Measurements from ENCODE around the gene CREB5.

Gene CREB5

DNA sequence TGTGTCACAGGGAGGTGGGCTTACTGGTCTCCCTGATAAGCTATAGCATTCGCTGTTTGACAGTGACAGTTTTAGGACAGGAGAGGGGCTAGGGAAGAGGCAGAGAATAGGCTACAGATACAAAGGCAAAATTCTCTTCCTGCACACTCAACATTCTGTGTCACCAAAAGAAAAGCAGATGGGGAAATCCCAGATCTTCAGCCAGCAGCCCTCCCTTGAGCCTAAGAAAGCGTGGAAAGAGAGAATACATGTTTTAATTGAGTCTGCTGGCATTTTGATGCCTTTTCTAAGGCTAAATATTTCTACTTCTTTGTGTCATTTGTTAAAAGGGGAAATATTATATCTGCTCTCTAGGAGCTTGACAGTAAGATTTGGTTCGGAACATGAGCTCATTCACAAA lies 298.8 kb downstream of the CREB5 start:
- peaks cover 8 to 9% of the 10 kb centered on the region in 2 experiments for H3K36me3 ChIP-seq (ENCODE audit: control insufficient read depth in 1 of 2, insufficient read depth in 2 of 2, low read depth in 1 of 2, low read length in 2 of 2)
- H3K27me3 ChIP-seq (ENCODE audit: control insufficient read depth in 1 of 2, insufficient read depth in 1 of 2, low read length in 2 of 2) = no peaks in the 10 kb centered on the region
- WGBS = 98% methylated on average over 2 of the region's 3 CpGs

GRCh38 chr7:28714459-28715120 lies 302.3 kb downstream of the CREB5 start:
- Histone ChIP-seq H3K9ac (ENCODE audit: low read length) (no peak overlapping the region), H3K4me2 (ENCODE audit: low read length, poor library complexity, severe bottlenecking) (no peak overlapping the region), H2BK15ac (ENCODE audit: low read depth, poor library complexity, severe bottlenecking) (no peak overlapping the region), H3K27ac (ENCODE audit: low read length, poor library complexity, severe bottlenecking) (no peak overlapping the region), H2AFZ (ENCODE audit: low read depth, low read length) (no peak overlapping the region), H2BK12ac (ENCODE audit: low read length in 2 of 2) (no peak overlapping the region), H3K79me1 (replicated peaks; ENCODE audit: low read length, poor library complexity, severe bottlenecking) (peaks cover 31% of the 10 kb centered on the region), H4K91ac (ENCODE audit: low read length) (no peak overlapping the region), H3K14ac (ENCODE audit: low read length in 2 of 2) (no peak overlapping the region), H3K23ac (ENCODE audit: low read length in 2 of 2) (no peak overlapping the region), H3K4ac (ENCODE audit: low read depth in 1 of 2, low read length in 2 of 2) (no peak overlapping the region), H2BK5ac (ENCODE audit: low read depth, low read length, poor library complexity, severe bottlenecking) (no peak overlapping the region), H2AK5ac (ENCODE audit: low read length, severe bottlenecking) (no peak overlapping the region), H3K4me3 (ENCODE audit: insufficient read depth in 1 of 2, low read depth in 1 of 2, low read length in 2 of 2) (no peak overlapping the region), H3K18ac (ENCODE audit: low read depth in 1 of 2, low read length in 2 of 2) (no peak overlapping the region), H3K36me3 (ENCODE audit: control insufficient read depth in 1 of 2, insufficient read depth in 2 of 2, low read depth in 1 of 2, low read length in 2 of 2) (peaks cover 18 to 19% of the 10 kb centered on the region in 2 experiments), H4K8ac (ENCODE audit: low read length) (no peak overlapping the region), H3K9me3 (ENCODE audit: control insufficient read depth, low read length) (no peaks in the 10 kb centered on the region), H2BK120ac (ENCODE audit: low read depth, low read length) (no peak overlapping the region), H3K27me3 (ENCODE audit: control insufficient read depth in 1 of 2, insufficient read depth in 1 of 2, low read length in 2 of 2) (no peaks in the 10 kb centered on the region), H3K4me1 (ENCODE audit: control insufficient read depth, insufficient read depth, low read depth, low read length) (peaks cover 1% of the 10 kb centered on the region)
- DNase-seq = no peak
- 87% methylated on average over 4 of the region's 6 CpGs for WGBS

More for the DNA sequence above, 298.8 kb downstream of the CREB5 start:
- H3K4me3 ChIP-seq (ENCODE audit: insufficient read depth in 1 of 2, low read depth in 1 of 2, low read length in 2 of 2) = no peak overlapping the region
- H3K9ac ChIP-seq (ENCODE audit: low read length) = peak overlapping the region; percentile 67
- no peak overlapping the region for H2AFZ ChIP-seq (ENCODE audit: low read depth, low read length)
- no peak overlapping the region for H3K4me2 ChIP-seq (ENCODE audit: low read length, poor library complexity, severe bottlenecking)
- no peak overlapping the region for H3K18ac ChIP-seq (ENCODE audit: low read depth in 1 of 2, low read length in 2 of 2)
- H3K4me1 ChIP-seq (ENCODE audit: control insufficient read depth, insufficient read depth, low read depth, low read length) = peaks cover 5% of the 10 kb centered on the region
- H2BK120ac ChIP-seq (ENCODE audit: low read depth, low read length) = no peak overlapping the region
- no peak overlapping the region for H4K8ac ChIP-seq (ENCODE audit: low read length)
- H3K14ac ChIP-seq (ENCODE audit: low read length in 2 of 2) = no peak overlapping the region
- no peak overlapping the region for H2BK15ac ChIP-seq (ENCODE audit: low read depth, poor library complexity, severe bottlenecking)
- H3K4ac ChIP-seq (ENCODE audit: low read depth in 1 of 2, low read length in 2 of 2) = no peak overlapping the region
- DNase-seq = no peak
- no peak overlapping the region for H2AK5ac ChIP-seq (ENCODE audit: low read length, severe bottlenecking)
- H4K91ac ChIP-seq (ENCODE audit: low read length) = no peak overlapping the region
- H3K79me1 ChIP-seq (replicated peaks; ENCODE audit: low read length, poor library complexity, severe bottlenecking) = peaks cover 13% of the 10 kb centered on the region
- H3K23ac ChIP-seq (ENCODE audit: low read length in 2 of 2) = no peak overlapping the region
- no peak overlapping the region for H2BK12ac ChIP-seq (ENCODE audit: low read length in 2 of 2)
- no peak overlapping the region for H2BK5ac ChIP-seq (ENCODE audit: low read depth, low read length, poor library complexity, severe bottlenecking)
- no peak overlapping the region for H3K27ac ChIP-seq (ENCODE audit: low read length, poor library complexity, severe bottlenecking)
- H3K9me3 ChIP-seq (ENCODE audit: control insufficient read depth, low read length) = no peaks in the 10 kb centered on the region

DNA sequence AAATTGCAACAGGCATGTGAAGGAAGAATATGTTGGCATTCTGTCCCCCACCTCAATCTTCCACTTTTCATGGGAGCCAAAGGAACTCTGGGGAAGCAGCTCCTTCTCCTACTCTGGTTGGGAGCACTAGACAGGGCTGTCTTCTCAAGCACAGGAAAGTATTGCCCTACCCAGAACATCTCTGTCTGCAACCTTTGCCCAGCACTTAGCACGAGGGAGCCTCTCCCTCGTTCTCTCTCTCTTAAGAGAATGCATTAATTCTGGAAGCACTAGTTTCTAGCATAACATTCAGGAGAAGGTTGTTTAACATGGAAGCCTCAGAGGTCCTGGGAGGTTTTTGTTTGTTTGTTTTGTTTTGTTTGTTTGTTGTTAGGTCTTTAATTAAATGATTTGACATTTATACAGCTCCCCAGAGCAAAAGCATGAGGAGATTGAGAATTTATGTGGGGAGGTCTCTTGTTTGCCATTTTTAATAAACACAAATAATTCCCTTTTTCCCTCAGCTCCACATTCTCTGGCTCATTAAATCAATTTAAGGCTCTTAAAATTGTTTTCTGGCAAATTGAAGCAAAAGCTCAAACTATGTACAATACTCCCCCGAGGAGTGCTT lies 305.2 kb downstream of the CREB5 start:
- Histone ChIP-seq H3K4ac (ENCODE audit: low read depth in 1 of 2, low read length in 2 of 2) (no peak overlapping the region), H3K18ac (ENCODE audit: low read depth in 1 of 2, low read length in 2 of 2) (no peak overlapping the region), H3K27me3 (ENCODE audit: control insufficient read depth in 1 of 2, insufficient read depth in 1 of 2, low read length in 2 of 2) (no peaks in the 10 kb centered on the region), H3K4me2 (ENCODE audit: low read length, poor library complexity, severe bottlenecking) (no peak overlapping the region), H3K36me3 (ENCODE audit: control insufficient read depth in 1 of 2, insufficient read depth in 2 of 2, low read depth in 1 of 2, low read length in 2 of 2) (peaks cover 27 to 46% of the 10 kb centered on the region in 2 experiments), H3K23ac (ENCODE audit: low read length in 2 of 2) (no peak overlapping the region), H3K79me1 (replicated peaks; ENCODE audit: low read length, poor library complexity, severe bottlenecking) (peaks cover 48% of the 10 kb centered on the region), H3K4me3 (ENCODE audit: insufficient read depth in 1 of 2, low read depth in 1 of 2, low read length in 2 of 2) (peak overlapping the region in 1 of 2 experiments; percentile 29), H4K8ac (ENCODE audit: low read length) (no peak overlapping the region), H3K9me3 (ENCODE audit: control insufficient read depth, low read length) (no peaks in the 10 kb centered on the region), H2BK5ac (ENCODE audit: low read depth, low read length, poor library complexity, severe bottlenecking) (no peak overlapping the region), H3K27ac (ENCODE audit: low read length, poor library complexity, severe bottlenecking) (no peak overlapping the region), H2AFZ (ENCODE audit: low read depth, low read length) (no peak overlapping the region), H4K91ac (ENCODE audit: low read length) (no peak overlapping the region), H2BK120ac (ENCODE audit: low read depth, low read length) (no peak overlapping the region), H2AK5ac (ENCODE audit: low read length, severe bottlenecking) (no peak overlapping the region), H3K4me1 (ENCODE audit: control insufficient read depth, insufficient read depth, low read depth, low read length) (no peaks in the 10 kb centered on the region), H3K14ac (ENCODE audit: low read length in 2 of 2) (no peak overlapping the region), H3K9ac (ENCODE audit: low read length) (peak overlapping the region; percentile 73), H2BK12ac (ENCODE audit: low read length in 2 of 2) (no peak overlapping the region), H2BK15ac (ENCODE audit: low read depth, poor library complexity, severe bottlenecking) (no peak overlapping the region)
- no peak for DNase-seq
- WGBS = 78% methylated on average over 2 of the region's 3 CpGs

DNA sequence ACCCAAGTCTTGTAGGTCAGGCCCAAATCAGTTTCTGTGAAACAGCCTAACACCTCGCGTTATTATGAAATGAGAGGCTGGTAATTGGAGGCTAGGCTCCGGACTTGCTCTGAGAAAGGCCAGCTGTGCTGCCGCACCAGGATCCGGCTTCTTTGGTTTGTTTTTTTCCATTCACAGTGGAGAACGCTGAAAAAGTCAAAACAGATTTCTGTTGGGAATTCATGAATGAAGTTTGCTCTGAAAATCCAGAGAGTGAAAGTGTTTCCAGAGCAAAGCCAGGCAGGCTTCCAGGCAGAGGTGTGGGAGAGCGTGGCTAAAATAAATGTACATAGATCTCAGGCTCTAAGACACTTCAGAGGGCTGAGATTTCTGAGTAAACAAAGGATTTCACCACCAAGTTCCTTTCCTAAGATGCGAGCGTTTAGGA lies 305.8 kb downstream of the CREB5 start:
- Histone ChIP-seq H2AFZ (ENCODE audit: low read depth, low read length) (no peak overlapping the region), H3K4me3 (ENCODE audit: insufficient read depth in 1 of 2, low read depth in 1 of 2, low read length in 2 of 2) (peak overlapping the region in 1 of 2 experiments; percentile 29), H3K9ac (ENCODE audit: low read length) (peak overlapping the region; percentile 73), H3K4me2 (ENCODE audit: low read length, poor library complexity, severe bottlenecking) (no peak overlapping the region), H4K8ac (ENCODE audit: low read length) (no peak overlapping the region), H3K79me1 (replicated peaks; ENCODE audit: low read length, poor library complexity, severe bottlenecking) (peaks cover 50% of the 10 kb centered on the region), H2BK120ac (ENCODE audit: low read depth, low read length) (no peak overlapping the region), H3K27ac (ENCODE audit: low read length, poor library complexity, severe bottlenecking) (no peak overlapping the region), H3K27me3 (ENCODE audit: control insufficient read depth in 1 of 2, insufficient read depth in 1 of 2, low read length in 2 of 2) (no peaks in the 10 kb centered on the region), H3K14ac (ENCODE audit: low read length in 2 of 2) (no peak overlapping the region), H4K91ac (ENCODE audit: low read length) (no peak overlapping the region), H3K18ac (ENCODE audit: low read depth in 1 of 2, low read length in 2 of 2) (peak overlapping the region in 1 of 2 experiments; percentile 40), H3K23ac (ENCODE audit: low read length in 2 of 2) (no peak overlapping the region), H2AK5ac (ENCODE audit: low read length, severe bottlenecking) (peak overlapping the region; percentile 78), H3K4me1 (ENCODE audit: control insufficient read depth, insufficient read depth, low read depth, low read length) (no peaks in the 10 kb centered on the region), H2BK12ac (ENCODE audit: low read length in 2 of 2) (no peak overlapping the region), H3K36me3 (ENCODE audit: control insufficient read depth in 1 of 2, insufficient read depth in 2 of 2, low read depth in 1 of 2, low read length in 2 of 2) (peaks cover 26 to 51% of the 10 kb centered on the region in 2 experiments), H2BK15ac (ENCODE audit: low read depth, poor library complexity, severe bottlenecking) (no peak overlapping the region), H3K4ac (ENCODE audit: low read depth in 1 of 2, low read length in 2 of 2) (no peak overlapping the region), H2BK5ac (ENCODE audit: low read depth, low read length, poor library complexity, severe bottlenecking) (no peak overlapping the region), H3K9me3 (ENCODE audit: control insufficient read depth, low read length) (no peaks in the 10 kb centered on the region)
- no peak for DNase-seq
- WGBS = 95% methylated on average over 7 of the region's 9 CpGs

All from mesenchymal stem cell (in vitro differentiated cells and primary cell).